ENCODE measurements around the gene TM9SF1. TPM values are rescaled to one million over a fixed set of nuclear protein-coding genes. Genes with fewer than 3 reads are reported as not detected.

The TM9SF1 gene
- total and polyA plus RNA-seq, 9 of the 15 experiments (the other 6 are each of a cell fraction or from before 2014, with no cell fraction given), result 5.3 to 20.3 (median 11.8) TPM

- TF ChIP-seq ZHX1 (conservative IDR thresholded peaks at IDR 0.05; ENCODE audit: low read length) (no peak), ZNF76 (CRISPR knock-in tag; IDR thresholded peaks at IDR 0.05; ENCODE audit: borderline replicate concordance) (no peak), TCFL5 (CRISPR knock-in tag; conservative IDR thresholded peaks at IDR 0.05) (no peak), HNRNPK (IDR thresholded peaks at IDR 0.05; ENCODE audit: low read depth, low read length, poor library complexity, severe bottlenecking) (no peak), NCOA2 (IDR thresholded peaks at IDR 0.05; ENCODE audit: partially characterized antibody in 2 of 2) (no peak), TEAD2 (tag; IDR thresholded peaks at IDR 0.05) (no peak), LARP7 (IDR thresholded peaks at IDR 0.05) (no peak), ZNF431 (CRISPR knock-in tag; IDR thresholded peaks at IDR 0.05) (no peak), ZC3H8 (IDR thresholded peaks at IDR 0.05) (no peak), RAD51 (IDR thresholded peaks at IDR 0.05; ENCODE audit: borderline replicate concordance, low read depth) (no peak), ILK (tag; IDR thresholded peaks at IDR 0.05; ENCODE audit: borderline replicate concordance, low read depth) (no peak), HNRNPL (IDR thresholded peaks at IDR 0.05; ENCODE audit: low read depth, low read length) (no peak), BRF1 (IDR thresholded peaks at IDR 0.05; ENCODE audit: borderline replicate concordance, extremely low read depth, insufficient read length) (no peak), ZNF57 (CRISPR knock-in tag; IDR thresholded peaks at IDR 0.05) (no peak), NONO (IDR thresholded peaks at IDR 0.05; ENCODE audit: low read depth in 2 of 2, low read length in 1 of 2) (no peak), ETV1 (tag; conservative IDR thresholded peaks at IDR 0.05; ENCODE audit: low read depth) (0 out of 2 replicates have a peak, but pooled peaks have one; percentile 15), HNRNPH1 (optimal IDR thresholded peaks at IDR 0.05; ENCODE audit: low read depth, low read length) (no peak), ARNT (IDR thresholded peaks at IDR 0.05) (no peak), ARID3A (IDR thresholded peaks at IDR 0.05; ENCODE audit: borderline replicate concordance, low read depth, low read length) (no peak), ZNF766 (CRISPR knock-in tag; conservative IDR thresholded peaks at IDR 0.05) (peak; percentile 65; the same call in 1 of the 2 replicates), HEY1 (CRISPR knock-in tag; IDR thresholded peaks at IDR 0.05; ENCODE audit: borderline replicate concordance) (no peak), JUND (IDR thresholded peaks at IDR 0.05; ENCODE audit: borderline replicate concordance, low read depth, low read length) (no peak), JUND (tag; IDR thresholded peaks at IDR 0.05; ENCODE audit: borderline replicate concordance, low read depth, low read length) (no peak), ZNF644 (tag; IDR thresholded peaks at IDR 0.05; ENCODE audit: low read depth) (no peak), HES1 (IDR thresholded peaks at IDR 0.05; ENCODE audit: low read depth) (no peak), KLF6 (CRISPR knock-in tag; IDR thresholded peaks at IDR 0.05; ENCODE audit: borderline replicate concordance) (no peak)
Observed at GRCh38 chr14:24232121-24232644, 36.9 kb upstream of the TM9SF1 start, which contains the start of gene NEDD8 (continued).
